ENCODE results near the gene ROR1.

ROR1 gene

GRCh38 chr1:63951059-63951946, 177.5 kb downstream of the ROR1 start:
- peak; percentile 55 to 85 for DNase-seq (ENCODE audit: low read depth in 2 of 2)
- H3K4me3 ChIP-seq (replicated peaks in 1 of 2; ENCODE audit: low read depth in 2 of 2, low read length in 2 of 2) = no peak overlapping the region
- TF ChIP-seq CTCF (IDR thresholded peaks at IDR 0.05; ENCODE audit: low read depth, low read length) = no peak

DNA sequence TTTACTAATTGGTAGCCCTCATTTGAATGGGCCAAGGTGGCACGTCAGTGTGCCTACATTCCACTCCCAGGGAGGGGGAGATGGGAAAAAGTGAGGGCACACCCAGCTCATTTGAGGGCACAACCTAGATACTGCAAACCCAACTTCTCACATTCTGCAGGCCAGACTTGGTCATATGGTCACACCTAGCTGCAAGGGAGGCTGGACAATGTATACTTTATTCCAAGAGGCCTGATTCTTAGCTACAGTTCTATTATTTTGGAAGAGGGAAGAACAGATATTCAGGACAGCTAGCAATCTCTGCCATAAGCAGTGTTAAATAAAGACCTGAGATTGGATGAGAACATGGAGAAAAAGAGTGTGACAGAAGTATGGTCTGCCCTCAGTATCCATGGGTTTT, 180.4 kb downstream of the ROR1 start:
- DNase-seq (ENCODE audit: low read depth in 2 of 2) = no peak
- H3K4me3 ChIP-seq (replicated peaks in 1 of 2; ENCODE audit: low read depth in 2 of 2, low read length in 2 of 2) = no peak overlapping the region
- no peak for TF ChIP-seq CTCF (IDR thresholded peaks at IDR 0.05; ENCODE audit: low read depth, low read length)

DNA sequence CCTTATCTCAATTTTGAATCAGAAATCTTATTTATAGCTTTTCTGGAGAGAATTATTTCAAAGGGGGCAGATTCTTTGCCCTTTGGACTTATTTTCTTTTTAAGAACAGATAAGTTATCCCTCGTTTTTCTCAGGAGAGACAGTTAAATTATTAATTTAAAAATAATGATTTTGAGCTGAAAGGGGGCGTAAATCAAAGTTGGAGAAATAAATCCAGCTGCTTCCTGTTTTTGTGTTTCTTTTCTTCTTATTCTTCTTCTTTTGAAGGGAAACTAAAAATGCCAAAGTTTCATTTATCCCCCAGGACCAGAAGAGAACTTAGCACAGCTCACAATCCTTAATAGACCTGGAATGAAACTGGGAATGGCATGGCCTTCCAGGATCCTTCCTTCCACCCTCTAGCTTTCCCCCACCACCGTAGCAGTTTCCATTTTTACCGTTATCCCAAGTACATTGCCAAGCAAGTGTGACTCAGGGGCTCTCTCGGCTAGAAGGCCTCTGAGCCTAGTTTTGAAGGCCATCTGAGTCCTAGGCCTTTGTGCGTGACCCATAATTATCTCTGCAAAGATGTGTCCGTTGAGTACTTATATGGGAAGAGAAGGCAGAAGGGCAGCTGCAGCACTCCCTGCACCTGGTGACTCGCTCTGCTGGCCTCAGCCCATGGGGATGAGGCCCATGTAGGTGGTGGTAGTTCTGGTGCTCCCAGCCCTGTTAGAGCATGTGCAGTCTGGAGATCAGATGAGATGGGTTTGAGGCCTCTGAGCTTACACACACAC, 181.7 kb downstream of the ROR1 start:
- TF ChIP-seq CTCF (IDR thresholded peaks at IDR 0.05; ENCODE audit: low read depth, low read length) = no peak
- H3K4me3 ChIP-seq (replicated peaks in 1 of 2; ENCODE audit: low read depth in 2 of 2, low read length in 2 of 2) = no peak overlapping the region
- DNase-seq (ENCODE audit: low read depth in 2 of 2) = peak in 1 of 2 donors; percentile 47

- no peak for TF ChIP-seq CTCF (IDR thresholded peaks at IDR 0.05; ENCODE audit: low read depth, low read length)
These were observed 184.7 kb downstream of the ROR1 start for GRCh38 chr1:63958556-63958955.

GRCh38 chr1:63960326-63960725, 186.5 kb downstream of the ROR1 start:
- DNase-seq (ENCODE audit: low read depth in 2 of 2) = peak in 1 of 2 donors; percentile 26
- H3K4me3 ChIP-seq (replicated peaks in 1 of 2; ENCODE audit: low read depth in 2 of 2, low read length in 2 of 2) = no peak overlapping the region
- no peak for TF ChIP-seq CTCF (IDR thresholded peaks at IDR 0.05; ENCODE audit: low read depth, low read length)

More at GRCh38 chr1:63958556-63958955, 184.7 kb downstream of the ROR1 start:
- no peak for DNase-seq (ENCODE audit: low read depth in 2 of 2)
- no peak overlapping the region for H3K4me3 ChIP-seq (replicated peaks in 1 of 2; ENCODE audit: low read depth in 2 of 2, low read length in 2 of 2)

DNA sequence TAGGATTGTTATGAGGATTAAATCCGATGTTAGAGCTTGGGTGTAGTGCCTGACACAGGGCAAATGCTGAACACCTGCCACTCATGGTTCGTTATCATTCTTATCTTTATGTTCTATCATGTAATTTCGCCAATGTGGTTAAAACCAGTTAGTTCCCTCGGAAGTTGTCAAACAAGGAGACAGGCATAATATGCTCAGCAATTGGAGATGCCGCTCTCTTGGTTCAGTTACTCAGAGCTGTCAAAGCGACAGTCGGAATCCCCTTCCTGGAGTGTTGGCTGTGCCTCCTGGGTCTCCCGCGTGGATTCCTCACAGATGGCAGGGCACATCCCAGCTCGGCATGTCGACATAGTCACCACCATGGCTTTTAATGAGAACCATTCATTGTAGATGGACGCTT, 192.2 kb downstream of the ROR1 start:
- H3K4me3 ChIP-seq (replicated peaks in 1 of 2; ENCODE audit: low read depth in 2 of 2, low read length in 2 of 2) = no peak overlapping the region
- no peak for TF ChIP-seq CTCF (IDR thresholded peaks at IDR 0.05; ENCODE audit: low read depth, low read length)
- DNase-seq (ENCODE audit: low read depth in 2 of 2) = no peak
